ENCODE results near the gene SIK3.

- TF ChIP-seq CTCF (IDR thresholded peaks at IDR 0.05; ENCODE audit: extremely low read depth in 1 of 2, insufficient read depth in 1 of 2, low read depth in 1 of 2, low read length in 2 of 2) (no peak), POLR2A (IDR thresholded peaks at IDR 0.05; ENCODE audit: low read depth, low read length) (no peak), EZH2 (IDR thresholded peaks at IDR 0.05; ENCODE audit: borderline replicate concordance, low read depth, low read length, severe bottlenecking) (no peak), MAX (IDR thresholded peaks at IDR 0.05; ENCODE audit: insufficient read depth, insufficient read length) (no peak)
Measured at GRCh38 chr11:116829525-116830183, 268.6 kb downstream of the SIK3 start, which contains the start of gene APOC3.

Data from endothelial cell of umbilical vein (primary cell).